HCEC 1CT (cell line): ENCODE measurements around the gene ANKLE1.

Experiments
- DNase-seq: peaks from one replicate; pipeline ENCODE4 v3.0.0-alpha.2; 2017

The ANKLE1 gene

DNA sequence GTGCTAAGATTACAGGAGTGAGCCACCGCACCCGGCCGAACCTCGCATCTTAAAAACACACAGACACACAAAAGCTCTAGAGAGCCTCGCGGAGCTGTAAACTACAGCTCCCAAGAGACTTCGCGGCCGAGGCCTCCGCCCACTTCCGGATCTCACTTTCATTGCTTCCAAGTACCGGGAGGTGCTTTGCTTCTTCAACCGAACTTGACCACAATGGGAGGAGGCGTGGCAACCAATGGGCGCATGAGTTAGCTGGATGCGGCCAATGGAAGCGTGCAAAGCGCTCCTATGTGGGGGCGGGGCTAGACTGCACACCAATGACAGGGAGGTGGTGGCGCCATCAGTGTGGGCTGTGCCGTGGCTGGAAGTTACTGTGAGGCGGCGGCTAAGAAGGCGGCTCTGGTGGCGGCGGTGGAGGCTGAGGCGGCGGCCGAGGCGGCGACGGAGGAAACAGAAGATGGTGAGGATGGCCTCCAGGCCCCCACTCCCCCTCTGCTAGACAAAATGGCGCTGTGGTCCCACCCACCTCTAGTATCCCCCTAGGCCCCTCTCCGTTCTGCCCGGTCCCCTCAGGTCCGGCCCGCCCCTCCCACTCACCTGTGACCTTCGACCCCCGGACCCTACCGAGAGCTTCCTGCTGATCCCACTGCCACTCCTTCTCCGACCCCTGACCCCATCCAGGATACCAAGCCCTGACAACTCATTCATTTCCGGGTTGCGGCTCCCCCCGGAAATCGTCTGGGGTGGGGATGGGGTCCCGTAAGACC, 27.7 kb downstream of the ANKLE1 start, which contains the start of gene DDA1:
Gene DDA1 (plus strand): TSS at position 366 of the 767 bp plus-strand sequence. CDS start 92 bp downstream, at position 458.
- DNase-seq: peak; percentile 100

DNA sequence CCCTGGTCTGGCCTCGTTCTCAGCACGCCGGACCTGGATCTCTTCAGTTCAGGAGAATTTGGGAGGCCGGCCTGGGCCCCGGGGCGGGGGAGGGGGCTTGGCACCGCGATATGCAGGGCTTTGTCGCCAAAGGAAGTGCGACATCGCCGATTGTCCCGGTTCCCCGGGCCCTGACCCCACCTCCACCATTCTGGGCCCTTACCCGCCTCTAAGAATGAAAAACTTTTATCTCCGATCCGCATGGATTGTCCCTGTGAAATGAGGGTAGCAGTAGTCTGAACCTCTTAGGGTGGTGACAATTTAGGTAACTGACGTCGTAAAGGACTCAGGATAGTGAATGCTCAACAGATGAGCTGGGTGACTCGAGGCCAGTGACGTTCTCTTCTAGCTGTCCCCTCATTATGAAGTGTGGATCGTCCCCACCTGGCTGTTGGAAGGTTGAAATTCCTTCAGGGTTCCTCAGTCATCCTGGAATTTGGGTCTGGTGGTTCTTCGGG, 28.3 kb downstream of the ANKLE1 start:
- no peak for DNase-seq

DNA sequence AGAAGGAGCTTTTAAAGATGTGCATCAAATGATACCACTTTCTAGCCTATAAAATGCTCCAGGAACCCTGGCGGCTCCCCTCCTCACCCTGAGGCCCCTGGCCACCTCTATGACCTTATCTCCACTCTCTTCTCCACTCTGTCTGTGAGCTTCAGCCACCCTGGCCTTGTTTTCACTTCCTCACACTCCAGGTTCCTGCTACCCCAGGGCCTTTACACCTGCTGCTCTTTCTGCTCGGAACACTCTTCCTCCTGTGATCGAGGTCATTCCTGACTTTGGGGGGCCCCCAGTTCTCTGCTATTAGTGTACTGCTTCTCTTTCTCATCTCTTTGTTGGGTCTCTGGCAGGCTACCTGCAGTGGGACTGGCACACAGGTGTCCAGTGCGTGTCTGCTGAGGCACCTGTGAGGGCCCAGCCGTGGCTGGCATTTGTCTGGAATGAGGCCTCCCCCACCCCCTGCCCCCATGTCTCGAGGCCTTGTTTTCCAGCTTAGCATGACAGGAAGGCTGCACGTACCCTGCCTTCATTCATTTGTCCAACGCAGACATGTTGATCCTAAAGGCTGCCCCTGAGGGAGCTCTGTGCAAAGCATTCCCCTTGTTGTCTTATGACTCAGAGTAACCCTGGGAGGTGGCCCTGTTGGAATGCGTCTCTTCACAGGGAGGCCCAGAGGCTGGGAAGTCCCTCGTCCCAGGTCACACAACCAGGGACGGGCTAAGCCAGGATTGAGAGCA, 29.9 kb downstream of the ANKLE1 start:
- peak; percentile 47 for DNase-seq

DNA sequence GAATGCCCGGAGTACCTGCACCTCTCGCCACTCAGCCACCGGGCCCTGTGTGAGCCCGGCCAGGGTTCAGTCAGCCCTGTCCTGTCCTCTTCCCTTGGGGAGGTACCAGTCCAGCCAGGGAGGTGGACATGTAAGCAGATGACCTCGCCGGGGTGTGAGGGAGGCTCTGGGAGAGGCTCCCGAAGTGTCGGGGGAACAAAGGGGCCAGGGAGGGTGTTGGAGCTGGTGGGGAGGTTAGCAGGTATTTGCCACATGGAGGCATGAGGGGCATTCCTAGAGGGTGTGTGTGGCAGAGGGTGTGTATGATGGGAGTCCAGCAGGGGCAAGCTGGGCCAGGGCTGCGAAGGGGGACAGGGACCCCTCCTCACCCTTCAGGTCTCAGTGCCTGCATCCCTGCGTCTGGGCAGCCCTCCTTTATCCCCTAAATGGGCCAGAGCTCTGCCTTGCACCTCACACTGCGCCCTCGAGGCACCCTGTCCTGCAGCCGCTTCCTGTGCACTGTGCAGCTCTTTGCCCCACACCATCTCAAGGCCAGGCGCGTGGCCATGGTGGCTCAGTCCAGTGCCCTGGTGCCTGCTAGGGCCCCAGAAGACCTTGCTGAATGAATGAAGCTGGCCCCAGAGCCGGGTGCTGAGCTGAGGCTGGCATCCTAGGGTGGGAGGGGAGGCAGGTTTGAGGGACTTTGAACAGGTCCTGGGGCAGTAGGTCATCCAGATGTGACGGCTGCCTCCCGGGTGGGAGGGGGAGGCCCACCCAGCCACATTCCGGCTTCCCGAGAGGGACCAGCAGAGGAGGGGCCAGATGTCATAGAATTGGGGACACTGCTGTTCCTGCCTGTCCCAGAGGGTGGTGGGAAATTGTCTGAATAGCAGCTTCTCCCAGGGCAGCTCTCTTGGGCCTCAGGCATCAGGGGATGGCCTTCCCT, 30.8 kb downstream of the ANKLE1 start:
- no peak for DNase-seq

DNA sequence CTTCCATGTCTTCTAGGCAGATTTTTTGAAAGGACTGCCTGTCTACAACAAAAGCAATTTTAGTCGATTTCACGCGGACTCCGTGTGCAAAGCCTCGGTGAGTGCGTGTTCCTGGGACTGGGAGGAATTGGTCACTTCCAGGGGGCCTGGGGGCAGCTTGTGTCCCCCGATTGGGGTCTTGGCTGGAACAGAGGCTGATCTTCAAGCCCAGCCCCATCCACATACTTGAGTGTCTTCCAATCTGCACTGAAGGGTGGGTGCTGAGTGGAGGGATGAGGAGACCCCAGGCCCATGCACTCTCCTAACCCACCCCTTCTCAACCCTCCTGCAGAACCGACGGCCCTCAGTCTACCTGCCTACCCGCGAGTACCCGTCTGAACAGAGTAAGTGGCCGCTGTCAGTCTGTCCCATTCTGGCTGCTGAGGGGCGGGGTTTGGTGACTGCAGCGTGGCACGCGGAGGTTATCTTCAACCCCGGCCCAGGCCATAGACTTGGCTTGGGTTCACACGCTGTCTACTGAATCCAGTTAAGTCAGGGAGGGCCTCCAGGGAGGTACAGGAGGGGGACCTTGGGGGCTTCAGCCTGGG, 32.4 kb downstream of the ANKLE1 start:
- DNase-seq: no peak

DNA sequence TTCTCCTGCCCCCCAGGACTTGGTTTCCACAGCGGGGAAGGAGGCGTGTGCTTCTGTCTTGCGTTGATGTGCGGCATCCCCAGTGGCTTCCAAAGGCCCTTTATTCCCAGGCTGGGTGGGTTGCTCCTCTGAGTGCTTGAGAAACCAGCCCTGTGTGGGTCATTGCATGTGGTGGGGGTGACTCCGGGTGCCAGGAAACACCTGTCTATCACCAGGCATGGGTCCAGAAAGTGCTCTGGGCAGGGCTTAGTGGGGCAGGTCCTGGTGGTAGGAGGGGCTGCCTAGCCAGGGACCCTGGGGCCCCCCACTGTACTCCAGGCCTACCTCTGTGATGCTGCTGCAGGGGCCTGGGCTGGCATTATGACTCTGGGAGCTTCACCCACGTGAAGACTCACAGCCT, 37.3 kb downstream of the ANKLE1 start:
- no peak for DNase-seq

DNA sequence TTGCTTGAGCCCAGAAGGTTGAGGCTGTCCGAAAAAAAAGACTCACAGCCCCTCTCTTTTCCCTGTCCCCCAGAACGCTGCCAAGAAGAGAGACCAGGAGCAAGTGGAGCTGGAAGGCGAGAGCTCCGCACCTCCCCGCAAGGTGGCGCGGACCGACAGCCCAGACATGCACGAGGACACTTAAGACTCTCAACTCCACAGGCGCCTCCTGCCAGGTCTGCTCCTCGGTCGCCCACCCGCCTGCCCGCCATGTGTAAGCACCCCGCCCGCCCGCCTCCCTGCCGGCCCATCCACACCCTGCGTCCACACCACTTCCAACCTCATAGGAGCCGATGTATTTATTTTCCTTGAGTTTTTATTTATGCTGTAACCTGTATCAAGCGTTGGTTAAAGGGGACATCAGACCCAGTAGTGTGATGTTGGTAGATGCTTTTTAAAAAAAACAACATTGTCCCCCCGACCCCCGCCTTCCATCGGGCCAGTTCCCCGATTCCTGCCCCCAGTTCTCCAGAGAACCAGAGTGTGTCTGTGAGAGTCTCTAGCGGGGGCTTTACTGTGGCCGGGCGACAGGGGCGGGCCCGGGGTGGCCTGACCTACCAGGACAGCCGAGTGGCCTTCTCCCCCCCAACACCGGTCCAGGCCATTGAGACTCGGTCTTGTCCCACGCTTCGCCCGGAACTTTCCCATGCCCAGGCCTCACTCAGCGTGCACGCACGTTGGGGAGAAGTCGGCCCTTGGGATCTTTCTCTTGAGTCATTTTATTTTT, 38.0 kb downstream of the ANKLE1 start:
- no peak for DNase-seq

DNA sequence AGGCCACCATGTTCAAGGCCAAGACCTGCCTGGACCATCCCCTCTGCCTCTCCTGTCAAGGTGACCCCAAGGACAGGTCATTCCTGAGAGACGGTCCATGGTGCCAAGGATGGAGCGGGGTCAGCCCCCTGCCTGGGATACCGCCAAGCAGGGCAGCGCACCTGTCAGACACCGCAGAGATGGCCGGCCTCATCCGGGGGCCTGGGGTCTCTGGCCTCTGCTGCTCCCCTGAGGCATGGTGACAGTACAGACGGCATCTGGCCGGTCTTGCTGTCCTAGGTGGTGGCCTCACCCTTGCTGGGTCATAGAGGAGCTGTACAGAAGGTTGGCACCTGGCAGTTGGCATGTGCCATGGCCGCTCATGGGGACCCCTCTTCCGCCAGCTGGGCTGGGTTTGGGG, 38.7 kb downstream of the ANKLE1 start:
- no peak for DNase-seq

DNA sequence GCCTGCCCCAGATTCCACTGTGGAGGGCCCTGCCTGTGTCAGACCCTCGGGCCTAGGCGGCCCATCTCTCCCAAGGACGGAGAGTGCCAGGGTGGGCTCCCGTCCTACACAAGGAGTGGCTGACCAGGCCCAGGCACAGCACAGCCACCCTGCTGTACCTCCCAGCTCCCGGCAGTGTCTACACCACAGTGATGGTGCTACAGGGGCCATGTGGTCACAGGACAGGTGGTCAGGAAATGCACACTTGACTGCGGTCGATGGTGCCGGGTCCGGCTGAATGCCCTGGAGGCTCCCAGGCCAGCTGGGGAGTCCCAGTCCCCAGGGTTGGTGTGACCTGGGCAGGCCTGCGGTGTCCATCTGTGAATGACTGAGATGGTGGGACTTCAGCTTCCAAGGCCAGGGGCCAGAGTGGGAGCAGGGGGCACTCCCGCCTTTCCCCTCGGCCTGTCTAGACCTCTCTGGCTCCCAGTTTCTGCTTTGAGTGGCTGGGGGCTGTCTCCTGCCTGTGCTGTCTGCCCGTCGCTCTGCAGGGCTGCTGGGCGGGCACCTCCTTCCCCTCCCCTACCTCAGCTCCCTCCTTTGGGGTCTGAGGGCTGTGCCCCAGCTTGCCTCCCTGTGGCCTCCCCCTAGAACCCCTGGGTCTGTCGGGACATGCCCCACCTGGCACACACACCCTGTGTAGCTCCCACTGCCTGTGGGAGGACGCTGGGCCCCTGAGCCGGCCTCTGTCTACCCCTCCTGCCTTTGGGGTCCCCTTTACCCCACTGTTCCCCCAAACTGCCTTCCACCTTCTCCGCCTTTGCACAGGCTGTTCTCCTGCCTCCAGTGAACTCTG, 40.2 kb downstream of the ANKLE1 start:
- DNase-seq: no peak

DNA sequence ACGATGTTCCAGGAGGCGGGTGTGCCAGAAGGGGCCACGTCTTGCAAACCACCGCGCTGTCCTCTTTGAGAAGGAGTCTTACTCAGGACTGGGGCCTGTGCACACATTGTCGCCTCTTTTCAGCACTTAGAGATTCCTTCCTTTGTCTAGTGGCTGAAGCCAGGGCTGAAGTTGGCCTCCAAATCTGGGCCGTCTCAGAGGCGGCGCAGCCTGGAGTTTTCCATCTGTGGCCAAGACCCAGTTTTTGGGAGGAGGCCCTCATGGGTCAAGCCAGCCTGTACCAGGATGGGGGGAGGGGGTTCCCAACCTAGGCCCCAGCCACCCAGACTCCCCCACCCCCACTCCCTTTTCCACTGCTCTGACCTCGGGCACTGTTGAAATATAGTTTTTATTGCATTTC, 41.2 kb downstream of the ANKLE1 start:
- DNase-seq: no peak

DNA sequence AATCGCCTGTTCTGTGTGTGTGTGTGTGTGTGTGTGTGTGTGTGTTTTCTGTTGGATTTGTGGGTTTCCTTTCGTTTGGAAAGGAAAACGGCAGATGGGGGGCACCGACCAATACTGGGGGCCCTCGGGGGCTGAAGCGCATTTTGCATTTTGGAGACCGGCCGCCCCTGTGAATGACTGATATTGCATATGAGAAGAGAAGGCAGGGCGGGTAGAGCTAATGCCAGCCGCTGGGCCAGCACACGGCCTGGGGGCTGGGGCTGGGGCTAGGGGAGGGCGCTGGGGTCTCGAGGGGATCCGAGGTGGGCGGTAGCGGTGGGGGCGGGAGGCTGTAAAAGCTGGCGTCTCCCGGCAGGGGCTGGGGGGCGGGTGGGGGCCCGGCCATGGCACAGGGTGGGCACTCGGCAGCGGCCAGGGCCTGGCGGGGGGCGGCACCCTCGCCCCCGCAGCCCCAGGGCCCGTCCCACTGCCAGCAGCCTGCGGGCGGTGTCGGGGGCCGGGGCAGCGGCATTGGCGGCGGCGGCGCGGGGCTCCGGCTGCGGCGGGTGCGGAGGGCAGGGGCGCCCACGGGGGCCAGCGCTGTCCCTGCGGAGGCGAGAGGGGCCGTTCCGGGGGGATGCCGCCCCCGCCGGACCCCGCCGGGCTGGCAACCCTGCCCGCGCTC, 41.7 kb downstream of the ANKLE1 start:
- no peak for DNase-seq

DNA sequence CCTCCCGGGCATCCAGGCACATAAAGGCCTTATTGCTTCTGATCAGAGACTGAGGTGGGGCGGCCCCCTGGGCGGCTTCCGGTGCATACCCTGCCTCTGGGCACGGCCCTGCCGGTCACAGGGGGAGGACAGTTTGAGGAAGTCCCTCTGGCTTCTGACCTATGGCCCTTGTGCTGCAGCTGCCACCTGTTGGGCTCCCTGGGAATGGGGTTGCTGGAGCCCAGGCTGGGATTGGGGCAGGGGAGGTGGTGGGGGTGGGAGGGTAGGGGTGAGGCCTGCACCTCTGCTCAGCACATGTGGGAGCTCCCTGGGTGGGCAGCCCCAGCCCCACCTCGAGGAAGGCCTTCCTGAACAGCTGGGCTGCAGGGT, 42.2 kb downstream of the ANKLE1 start:
- DNase-seq: no peak

DNA sequence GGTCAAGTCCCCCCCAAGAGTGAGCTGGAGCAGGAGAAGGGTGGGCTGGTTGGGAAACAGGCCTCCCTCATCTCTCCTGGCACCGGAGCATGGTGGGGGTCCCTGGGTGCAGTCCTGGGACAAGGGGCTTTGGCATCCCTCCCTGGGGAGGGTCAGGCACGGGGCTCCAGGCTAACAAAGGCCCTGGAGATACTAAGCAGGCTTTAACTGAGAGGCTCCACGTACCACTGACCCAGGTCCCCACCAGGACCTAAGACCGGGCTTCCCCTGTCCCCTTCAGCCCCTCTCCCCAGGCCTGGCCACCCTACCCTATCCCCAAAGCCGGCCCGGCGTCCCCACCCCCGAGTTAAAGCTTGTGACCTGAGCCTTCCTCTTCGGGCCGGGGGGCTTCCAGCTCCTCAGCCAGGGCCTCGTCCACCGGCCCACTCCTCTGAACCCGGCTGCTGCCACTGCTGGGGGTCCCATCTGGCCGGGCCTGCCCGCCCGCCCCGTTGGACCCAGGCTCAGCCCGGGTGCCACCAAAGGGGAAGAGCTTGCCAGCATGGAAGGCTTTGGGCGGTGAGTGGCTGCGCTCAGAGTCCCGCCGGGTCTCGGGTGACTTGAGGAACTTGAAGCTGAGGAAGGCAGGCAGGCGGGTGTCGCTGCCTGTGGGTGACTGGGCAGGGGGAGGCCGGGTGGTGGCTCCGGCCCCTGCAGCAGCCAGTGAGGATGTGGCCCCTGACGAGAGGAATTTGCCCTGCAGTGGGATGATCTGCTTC, 42.8 kb downstream of the ANKLE1 start:
- no peak for DNase-seq

DNA sequence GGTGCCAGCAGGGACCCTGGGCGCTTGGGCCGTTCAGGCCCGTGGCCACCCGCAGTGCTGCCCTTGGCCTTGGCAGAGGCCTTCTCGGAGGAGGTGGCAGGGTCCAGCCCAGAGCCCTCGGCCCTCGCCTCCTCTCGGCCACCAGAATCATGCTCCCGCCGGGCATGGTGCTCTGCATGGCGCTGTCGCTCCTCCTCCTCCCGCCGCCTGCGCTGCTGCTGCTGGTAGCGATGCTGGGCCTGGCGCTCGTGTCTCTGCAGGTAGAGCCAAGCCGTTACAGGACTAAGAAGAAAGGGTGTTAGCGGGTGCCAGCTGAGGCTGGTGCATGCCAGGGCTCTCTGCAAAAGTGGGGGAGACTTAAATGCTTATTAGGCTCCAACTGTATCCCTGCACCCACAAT, 43.4 kb downstream of the ANKLE1 start:
- no peak for DNase-seq

DNA sequence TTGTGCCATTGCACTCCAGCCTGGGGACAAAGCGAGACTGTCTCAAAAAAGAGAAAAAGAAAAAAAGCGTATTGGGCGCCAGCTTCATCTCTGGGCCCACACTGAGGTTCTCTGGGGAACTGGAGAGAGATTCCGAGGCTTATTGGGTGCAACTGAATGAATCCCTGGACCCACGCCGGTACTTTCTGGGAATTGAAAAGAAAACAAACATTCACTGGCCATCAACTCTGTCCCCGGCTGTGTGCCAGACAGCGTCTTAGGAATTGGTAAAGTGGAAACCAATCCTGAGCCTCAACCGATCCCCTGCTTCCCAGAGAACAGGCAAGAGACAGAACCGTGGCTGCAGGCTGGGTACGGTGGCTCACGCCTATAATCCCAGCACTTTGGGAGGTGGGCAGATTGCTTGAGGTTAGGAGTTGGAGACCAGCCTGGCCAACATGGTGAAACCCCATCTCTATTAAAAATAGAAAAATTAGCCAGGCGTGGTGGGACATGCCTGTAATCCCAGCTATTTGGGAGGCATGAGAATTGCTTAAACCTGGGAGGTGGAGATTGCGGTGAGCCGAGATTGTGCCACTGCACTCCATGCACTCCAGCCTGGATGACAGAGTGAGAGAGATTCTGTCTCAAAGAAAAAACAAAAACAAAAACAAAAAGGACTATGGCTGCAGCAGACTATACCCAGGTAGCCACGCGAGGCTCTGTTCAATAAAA, 44.3 kb downstream of the ANKLE1 start:
- no peak for DNase-seq

DNA sequence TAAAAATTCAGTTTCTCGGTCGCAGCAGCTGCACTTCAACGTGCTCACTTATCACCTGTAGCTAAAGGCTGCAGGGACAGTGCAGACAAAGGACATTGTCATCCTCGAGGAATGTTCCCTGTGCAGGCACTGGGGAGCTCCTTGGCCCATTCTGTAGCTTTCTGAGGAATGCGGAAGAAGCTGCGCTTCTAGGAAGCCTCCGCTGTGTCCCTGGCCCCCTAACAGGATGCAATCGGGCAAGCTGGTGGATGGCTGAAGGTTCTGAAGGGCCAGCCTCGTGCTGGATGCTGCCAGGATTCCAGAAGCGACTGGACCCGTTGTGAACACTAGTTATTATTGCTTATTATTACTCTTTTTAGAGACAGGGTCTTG, 44.9 kb downstream of the ANKLE1 start:
- no peak for DNase-seq

DNA sequence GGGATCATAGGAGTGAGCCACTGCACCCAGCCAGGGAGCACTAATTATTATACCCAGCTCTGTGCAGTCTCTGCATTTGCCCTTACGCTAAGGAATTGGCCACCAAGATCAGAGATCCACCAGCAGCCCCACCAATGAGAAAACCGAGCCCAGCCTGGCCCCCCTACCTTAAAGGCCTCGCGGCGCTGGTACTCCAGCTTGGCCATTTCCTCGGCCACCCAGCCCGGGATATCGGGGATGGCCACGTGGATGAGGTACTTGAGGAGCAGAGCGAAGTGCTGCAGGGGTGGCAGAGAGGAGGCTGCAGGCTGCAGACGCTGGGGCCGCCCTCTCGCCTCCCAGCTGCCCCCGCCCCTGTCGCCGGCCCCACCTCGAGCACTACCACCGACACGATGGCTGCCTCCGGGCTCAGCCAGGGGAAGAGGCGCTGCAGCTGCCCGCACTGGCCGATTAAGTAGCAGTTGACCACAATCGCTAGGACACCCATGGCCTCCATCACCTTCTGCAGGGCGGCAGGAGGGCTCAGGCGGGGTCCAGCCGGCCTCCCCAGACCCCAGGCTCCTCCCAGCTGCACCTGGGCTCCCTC, 45.5 kb downstream of the ANKLE1 start:
- no peak for DNase-seq

DNA sequence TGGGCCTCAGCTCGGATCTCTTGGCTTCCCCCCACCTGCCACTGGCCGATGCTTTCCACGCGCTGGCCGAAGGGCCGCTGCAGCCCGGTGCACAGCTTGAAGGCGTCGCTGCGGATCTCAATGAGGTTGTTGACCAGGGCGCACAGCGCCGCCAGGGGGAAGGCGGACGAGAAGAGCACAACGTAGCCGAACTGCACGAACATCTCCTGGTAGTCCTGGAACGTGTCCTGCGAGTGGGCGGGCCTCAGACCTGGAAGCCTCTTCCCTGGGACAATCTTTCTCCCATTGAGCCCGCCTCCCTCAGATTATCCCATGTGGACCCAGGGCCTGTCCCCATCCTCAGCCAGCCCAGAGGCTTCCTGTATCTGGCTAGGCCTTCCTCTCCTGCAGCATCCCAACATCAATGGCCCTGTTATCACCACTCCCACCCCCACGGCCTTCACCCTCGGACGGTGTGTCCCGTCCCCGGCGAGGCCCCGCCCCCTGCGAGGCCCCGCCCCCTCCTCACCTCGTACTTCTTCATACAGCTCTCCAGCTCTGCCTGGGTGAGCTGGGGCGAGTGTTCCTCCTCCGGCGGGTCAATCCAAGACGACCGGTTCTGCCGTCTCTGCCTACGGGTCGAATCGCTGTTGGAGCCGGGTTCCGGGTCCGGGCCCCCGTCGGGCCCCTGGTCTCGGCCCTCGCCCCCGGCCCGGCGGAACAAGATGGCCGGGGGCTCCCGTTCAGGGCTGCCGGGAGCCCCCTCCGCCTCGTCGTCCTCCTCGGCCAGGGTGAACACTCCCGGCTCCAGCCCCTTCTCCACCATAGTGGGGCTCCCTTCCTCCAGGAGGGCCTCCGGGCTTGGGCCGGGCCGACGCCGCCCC, 46.2 kb downstream of the ANKLE1 start:
- DNase-seq: no peak
